NCI-H524 (cell line): ENCODE data around the gene GABBR2.

Experiments
- DNase-seq, 2 experiments: peaks; one replicate each; lab custom pipeline; 2025; lab: John Stamatoyannopoulos, UW

Gene GABBR2

DNA sequence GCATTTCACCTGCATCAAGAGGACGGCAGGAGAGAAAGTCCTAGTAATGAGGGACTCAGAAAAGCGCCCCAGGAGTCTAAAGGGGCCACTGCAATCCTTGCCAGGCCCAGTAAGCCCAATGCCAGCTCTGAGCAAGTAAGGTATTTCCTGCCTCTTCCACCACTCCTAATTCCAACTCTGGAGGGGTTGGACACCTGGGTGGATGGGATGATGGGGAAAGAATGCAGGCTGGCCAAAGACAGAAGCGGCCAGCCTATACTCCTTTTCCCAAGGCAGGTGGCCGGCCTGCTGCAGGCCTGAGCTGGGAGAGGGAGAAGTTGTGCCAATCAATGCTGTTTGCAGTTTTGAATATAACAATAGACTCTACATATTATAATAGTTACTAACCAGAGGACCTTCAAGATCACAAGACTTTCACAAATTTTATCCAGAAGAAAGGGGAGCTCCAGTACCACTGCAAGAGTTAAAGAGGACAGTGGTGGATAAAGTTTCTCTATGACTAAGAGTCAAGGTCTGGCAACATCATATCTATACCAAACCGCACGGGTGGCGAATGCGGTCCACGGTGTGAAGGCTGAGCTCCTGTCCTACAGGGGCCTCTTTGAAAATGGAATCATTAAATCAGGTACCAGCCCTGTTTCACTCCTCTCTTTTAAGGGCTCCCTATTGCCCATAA lies 338.3 kb downstream of the GABBR2 start:
- DNase-seq: no peak

DNA sequence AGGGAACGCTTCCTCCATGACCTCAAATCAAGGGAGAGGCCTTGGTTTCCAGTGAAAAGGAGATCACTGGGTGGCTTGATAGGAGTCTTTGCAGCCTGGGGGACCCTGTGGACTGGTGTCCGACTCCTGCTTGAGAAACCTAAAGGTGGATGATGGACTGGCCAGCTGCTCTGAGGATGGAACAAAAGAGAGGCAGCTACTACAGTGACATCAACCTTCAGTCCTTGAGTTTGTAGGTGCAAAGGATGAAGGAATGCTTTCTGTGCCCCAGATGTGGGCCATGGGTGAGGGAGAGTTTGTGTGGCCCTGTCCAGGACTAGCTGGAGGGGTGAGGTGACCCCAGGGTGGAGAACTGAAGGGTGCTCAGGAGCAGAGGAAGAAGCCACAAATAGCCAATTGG lies 338.8 kb downstream of the GABBR2 start:
- no peak for DNase-seq

DNA sequence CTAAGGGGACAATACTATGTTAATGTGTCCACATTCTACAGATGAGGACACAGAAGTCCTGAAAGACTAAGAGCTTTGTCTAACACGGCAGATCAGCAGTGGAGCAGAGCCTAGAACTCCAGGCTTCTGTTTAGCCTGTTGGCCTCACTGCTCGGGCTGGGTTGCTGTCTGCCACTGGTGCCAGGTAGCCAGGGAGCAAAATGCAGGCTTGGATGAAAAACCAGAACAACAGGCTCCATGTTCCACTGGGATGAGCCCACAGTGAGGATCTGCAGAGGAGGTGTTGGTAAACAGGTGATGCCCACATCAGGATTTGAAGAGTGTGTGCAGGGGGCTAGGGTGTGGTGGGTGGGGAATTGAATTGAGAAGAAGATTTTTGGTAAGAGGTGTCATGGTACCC lies 339.3 kb downstream of the GABBR2 start:
- DNase-seq: no peak

DNA sequence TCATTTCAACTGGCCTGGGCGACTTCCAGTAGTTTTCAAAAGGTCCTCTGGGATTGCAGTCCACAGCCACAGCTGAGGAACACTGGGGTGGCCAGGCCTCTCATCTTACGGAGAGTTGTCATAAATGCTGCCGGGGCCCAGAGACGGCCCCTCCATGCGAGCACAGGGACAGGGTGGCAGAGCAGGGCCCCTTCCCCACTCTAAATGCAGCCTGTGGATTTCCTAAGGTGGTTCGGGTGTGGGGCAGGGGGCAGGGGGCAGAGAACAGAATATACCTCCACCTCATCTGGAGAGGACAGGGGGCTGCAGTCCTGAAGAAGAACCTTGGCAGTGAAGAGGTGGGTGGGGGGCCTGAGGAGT lies 339.7 kb downstream of the GABBR2 start:
- DNase-seq: no peak

GRCh38 chr9:98368366-98369065 lies 340.2 kb downstream of the GABBR2 start:
- DNase-seq: no peak

DNA sequence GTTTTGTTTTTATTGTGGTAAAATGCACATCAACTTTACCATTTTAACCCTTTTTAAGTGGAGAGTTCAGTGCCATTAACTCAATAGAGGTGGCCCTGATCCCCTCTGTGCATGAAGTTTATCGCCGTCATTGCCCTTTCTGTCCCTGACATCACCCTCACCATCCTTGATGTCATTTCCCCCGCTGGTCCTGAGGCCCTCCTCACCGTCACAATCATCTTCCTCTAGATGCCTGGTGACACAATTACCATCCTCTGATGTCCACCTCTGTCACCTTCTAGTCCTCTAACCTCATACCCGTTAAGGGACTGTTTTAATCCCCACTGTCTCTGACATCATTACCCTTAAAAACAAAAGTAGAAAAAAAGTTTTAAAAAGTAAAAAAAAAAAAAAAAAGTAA lies 340.8 kb downstream of the GABBR2 start:
- DNase-seq: no peak

- DNase-seq: no peak
Observed at GRCh38 chr9:98367371-98367900, 341.3 kb downstream of the GABBR2 start.

DNA sequence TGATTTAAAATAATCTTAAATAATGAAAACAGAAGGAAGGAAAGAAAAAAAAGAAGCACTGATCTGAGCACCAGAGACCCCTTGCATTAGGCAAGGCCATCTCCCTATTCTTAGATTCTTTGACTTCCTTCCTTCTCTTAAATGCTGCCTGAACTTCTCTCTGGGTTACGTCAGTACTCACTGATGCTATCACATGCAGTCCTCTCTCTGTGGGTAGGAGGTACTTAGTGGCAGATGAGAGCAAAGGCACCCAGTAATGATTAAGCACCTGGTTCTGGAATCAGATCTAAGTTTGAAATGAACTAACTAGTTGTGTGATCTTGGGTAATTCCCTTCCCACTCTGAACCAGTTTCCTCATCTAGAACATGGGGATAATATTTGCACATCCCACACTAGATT lies 343.0 kb downstream of the GABBR2 start:
- no peak for DNase-seq

- peak; percentile 31 to 63 for DNase-seq
Observed at GRCh38 chr9:98365227-98365669, 343.5 kb downstream of the GABBR2 start.

- peak; percentile 43 to 84 for DNase-seq
Observed at GRCh38 chr9:98364086-98364485, 344.6 kb downstream of the GABBR2 start.

GRCh38 chr9:98363644-98364043 lies 345.1 kb downstream of the GABBR2 start:
- DNase-seq: no peak

GRCh38 chr9:98362624-98363252 lies 346.0 kb downstream of the GABBR2 start:
- no peak for DNase-seq

GRCh38 chr9:98361645-98362044 lies 347.1 kb downstream of the GABBR2 start:
- no peak for DNase-seq

GRCh38 chr9:98360176-98360708 lies 348.5 kb downstream of the GABBR2 start:
- no peak for DNase-seq

DNA sequence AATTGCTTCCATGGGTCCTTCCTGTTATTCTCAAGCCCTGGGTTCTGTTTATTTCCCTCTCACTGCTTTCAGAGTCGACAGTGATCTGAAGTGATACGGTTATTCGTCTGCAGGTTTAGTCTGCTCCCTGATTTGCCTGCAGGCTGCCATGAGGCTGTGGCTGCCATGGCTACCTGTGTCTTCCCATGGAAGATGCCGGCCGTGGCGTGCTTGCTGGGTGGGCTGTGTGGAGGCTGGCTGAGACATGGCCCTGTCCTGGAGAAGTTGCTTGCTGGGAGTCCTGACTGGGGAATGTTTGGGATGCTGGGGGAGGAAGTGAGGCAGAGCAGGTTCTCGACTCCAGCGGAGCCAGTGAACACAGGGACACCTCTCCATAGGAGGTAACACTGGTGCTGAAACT lies 349.2 kb downstream of the GABBR2 start:
- no peak for DNase-seq

- no peak for DNase-seq
Observed at GRCh38 chr9:98357921-98358535, 350.7 kb downstream of the GABBR2 start.

- no peak for DNase-seq
Observed at GRCh38 chr9:98356953-98357690, 351.6 kb downstream of the GABBR2 start.

- DNase-seq: no peak
Observed at GRCh38 chr9:98356326-98356725, 352.4 kb downstream of the GABBR2 start.

- no peak for DNase-seq
Observed at GRCh38 chr9:98351370-98351769, 357.4 kb downstream of the GABBR2 start.

DNA sequence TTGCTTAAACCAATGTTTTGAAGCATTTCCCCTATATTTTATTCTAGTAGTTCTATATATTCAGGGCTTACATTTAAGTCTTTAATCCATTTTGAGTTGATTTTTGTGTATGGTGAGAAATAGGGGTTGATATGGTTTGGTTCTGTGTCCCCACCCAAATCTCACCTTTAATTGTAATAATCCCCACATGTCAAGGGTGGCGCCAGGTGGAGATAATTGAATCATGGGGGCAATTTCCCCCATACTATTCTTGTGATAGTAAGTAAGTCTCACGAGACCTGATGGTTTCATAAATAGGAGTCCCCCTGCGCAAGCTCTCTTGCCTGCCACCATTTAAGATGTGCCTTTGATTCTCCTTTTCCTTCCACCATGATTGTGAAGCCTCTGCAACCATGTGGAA lies 361.1 kb downstream of the GABBR2 start:
- no peak for DNase-seq

- peak; percentile 77 to 87 for DNase-seq
Observed at GRCh38 chr9:98345011-98345410, 363.7 kb downstream of the GABBR2 start.

GRCh38 chr9:98344581-98344980 lies 364.2 kb downstream of the GABBR2 start:
- peak in 1 of 2 experiments; percentile 33 for DNase-seq
